Natural killer cell treated with Interleukin-12 subunit alpha and Interleukin-12 subunit beta and Interleukin-15 and Interleukin-18, amount 100 ng/mL, for 72 hours (primary cell): ENCODE results near the gene DLG2. TPM values are rescaled to one million over a fixed set of nuclear protein-coding genes. Genes with fewer than 3 reads are reported as not detected.

Experiments
- ATAC-seq, 2 donors: fragments of 150-1000 bp; cut with Tn5 transposase in 1 of 2; sonication (Bioruptor Pico), chemical (Tn5 transposase) in 1 of 2; 2 replicates each; pipeline ENCODE4 v1.10.0; 2021
- DNase-seq: peaks from one replicate; pipeline ENCODE4 v3.0.0; 2022; ENCODE audit warnings: low spot score
- H3K27ac Mint-ChIP-seq, 2 donors: 1 replicate in 1 of 2; 2 replicates in 1 of 2; pipeline ENCODE4 v1.8.0; 2022; ENCODE audit warnings: mixed read lengths in 2 of 2, mild to moderate bottlenecking in 1 of 2, moderate library complexity in 1 of 2
- H3K27me3 Mint-ChIP-seq, 2 donors: 1 replicate in 1 of 2; 2 replicates in 1 of 2; pipeline ENCODE4 v1.8.0; 2022; ENCODE audit warnings: mixed read lengths in 2 of 2
- H3K36me3 Mint-ChIP-seq: one replicate; pipeline ENCODE4 v1.8.0; 2022; ENCODE audit warnings: mixed read lengths
- H3K4me1 Mint-ChIP-seq, 2 donors: 1 replicate in 1 of 2; 2 replicates in 1 of 2; pipeline ENCODE4 v1.8.0; 2022; ENCODE audit warnings: low read depth in 2 of 2, mixed read lengths in 2 of 2, mild to moderate bottlenecking in 1 of 2
- H3K4me3 Mint-ChIP-seq: one replicate; pipeline ENCODE4 v1.8.0; 2022; ENCODE audit warnings: mixed read lengths
- H3K9me3 Mint-ChIP-seq: 2 replicates; pipeline ENCODE4 v1.8.0; 2022; ENCODE audit warnings: mixed read lengths
- total RNA-seq, 2 donors: library from RNA; stranded (reverse); gene quantifications; one replicate each; pipeline ENCODE4 v1.2.3, GENCODE V29; 2022

DLG2 gene
- total RNA-seq, 2 donors from 2014 or later: 1.1 to 1.7 TPM

DNA sequence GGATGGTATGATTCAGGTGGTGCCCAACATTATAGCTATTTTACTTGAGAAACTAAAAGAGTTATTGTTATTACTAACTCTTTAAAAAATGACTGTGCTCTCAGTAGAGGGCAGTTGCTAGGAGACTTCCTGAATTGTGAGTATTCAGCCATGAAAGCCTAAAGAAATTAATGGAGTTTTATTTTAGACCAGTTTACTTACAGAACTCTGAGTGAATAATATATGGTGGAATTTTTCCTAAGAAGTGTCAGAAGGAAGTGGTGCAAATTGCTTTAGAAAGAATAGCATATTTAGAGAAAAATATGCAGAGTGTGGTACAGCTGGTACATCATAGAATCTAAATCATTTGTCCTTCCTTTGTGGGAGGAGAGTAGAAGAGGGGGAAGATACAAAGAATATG lies 1651.1 kb downstream of the DLG2 start:
- Mint-ChIP-seq H3K4me1 (no peaks in the 10 kb centered on the region), H3K4me3 (no peak overlapping the region), H3K27ac (no peak overlapping the region), H3K27me3 (no peaks in the 10 kb centered on the region), H3K9me3 (peaks cover 9% of the 10 kb centered on the region), H3K36me3 (no peaks in the 10 kb centered on the region)
- no peak for ATAC-seq
- DNase-seq: no peak

- no peak overlapping the region for H3K27ac Mint-ChIP-seq
- ATAC-seq (no peak), DNase-seq (no peak)
- H3K27me3 Mint-ChIP-seq: no peaks in the 10 kb centered on the region
- peaks cover 5% of the 10 kb centered on the region for H3K9me3 Mint-ChIP-seq
- H3K36me3 Mint-ChIP-seq: no peaks in the 10 kb centered on the region
- no peak overlapping the region for H3K4me3 Mint-ChIP-seq
- no peaks in the 10 kb centered on the region for H3K4me1 Mint-ChIP-seq
Observed at GRCh38 chr11:83972536-83972935, 1654.6 kb downstream of the DLG2 start.

DNA sequence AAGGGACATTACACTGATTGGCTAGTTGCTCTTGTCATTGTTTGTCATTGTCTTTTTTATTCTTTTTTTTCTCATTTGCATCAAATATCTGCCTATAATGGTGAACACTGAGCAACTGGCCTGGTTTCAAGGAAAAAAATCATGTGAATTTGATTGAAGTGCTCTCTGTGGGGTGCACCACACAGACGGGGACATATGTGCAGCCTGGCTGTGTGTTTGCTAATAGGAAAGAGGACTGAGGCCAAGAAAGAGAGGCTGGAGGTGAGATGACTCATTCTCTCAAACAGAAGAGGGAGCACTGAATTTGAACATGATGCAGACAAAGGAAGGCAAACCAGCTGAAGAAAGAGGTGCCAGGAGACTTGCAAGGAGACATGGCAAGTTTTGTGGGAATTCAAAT lies 1656.1 kb downstream of the DLG2 start:
- Mint-ChIP-seq H3K27ac (no peak overlapping the region), H3K4me1 (no peaks in the 10 kb centered on the region), H3K36me3 (no peaks in the 10 kb centered on the region), H3K9me3 (peaks cover under 1% of the 10 kb centered on the region), H3K27me3 (no peaks in the 10 kb centered on the region), H3K4me3 (no peak overlapping the region)
- ATAC-seq (no peak), DNase-seq (no peak)

- no peak overlapping the region for H3K27ac Mint-ChIP-seq
- H3K4me1 Mint-ChIP-seq: no peaks in the 10 kb centered on the region
- no peaks in the 10 kb centered on the region for H3K36me3 Mint-ChIP-seq
- H3K4me3 Mint-ChIP-seq: no peak overlapping the region
- no peak for ATAC-seq
- DNase-seq: no peak
- no peaks in the 10 kb centered on the region for H3K9me3 Mint-ChIP-seq
- H3K27me3 Mint-ChIP-seq: no peaks in the 10 kb centered on the region
Observed at GRCh38 chr11:83970061-83970671, 1657.0 kb downstream of the DLG2 start.

- Mint-ChIP-seq H3K9me3 (peaks cover 7% of the 10 kb centered on the region), H3K27ac (no peak overlapping the region), H3K4me3 (no peak overlapping the region), H3K4me1 (no peaks in the 10 kb centered on the region), H3K27me3 (no peaks in the 10 kb centered on the region), H3K36me3 (no peaks in the 10 kb centered on the region)
- ATAC-seq (no peak), DNase-seq (no peak)
Observed at GRCh38 chr11:83957038-83957900, 1669.9 kb downstream of the DLG2 start.

GRCh38 chr11:83956119-83956697 lies 1670.9 kb downstream of the DLG2 start:
- Mint-ChIP-seq H3K27me3 (no peaks in the 10 kb centered on the region), H3K36me3 (no peaks in the 10 kb centered on the region), H3K4me3 (no peak overlapping the region), H3K4me1 (no peaks in the 10 kb centered on the region), H3K9me3 (peaks cover 10% of the 10 kb centered on the region), H3K27ac (no peak overlapping the region)
- DNase-seq (no peak), ATAC-seq (peak in 1 of 2 donors; percentile 56)

- no peaks in the 10 kb centered on the region for H3K27me3 Mint-ChIP-seq
- H3K27ac Mint-ChIP-seq: no peak overlapping the region
- H3K36me3 Mint-ChIP-seq: no peaks in the 10 kb centered on the region
- no peak for ATAC-seq
- no peaks in the 10 kb centered on the region for H3K4me1 Mint-ChIP-seq
- H3K9me3 Mint-ChIP-seq: peaks cover 8% of the 10 kb centered on the region
- no peak for DNase-seq
- no peak overlapping the region for H3K4me3 Mint-ChIP-seq
Observed at GRCh38 chr11:83954780-83955179, 1672.4 kb downstream of the DLG2 start.

DNA sequence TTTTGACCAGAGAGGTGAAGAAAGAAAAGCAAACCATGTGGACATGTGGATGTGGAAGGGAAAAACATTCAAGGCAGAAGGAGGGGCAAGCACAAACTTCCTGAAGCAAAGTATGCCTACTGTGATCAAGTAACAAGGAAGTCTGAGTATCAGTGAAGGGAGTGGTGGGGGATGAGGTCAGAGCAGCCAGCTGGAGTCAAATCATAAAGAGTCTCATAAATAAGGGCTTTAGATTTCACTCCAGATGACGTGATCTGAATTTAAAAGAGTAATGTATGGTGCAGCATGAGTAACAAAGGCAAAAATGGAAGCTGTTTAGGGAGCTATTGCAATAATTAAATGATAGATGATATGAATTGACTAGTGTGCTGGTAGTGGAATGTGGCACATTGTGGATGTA lies 1675.6 kb downstream of the DLG2 start:
- DNase-seq: no peak
- H3K9me3 Mint-ChIP-seq: peaks cover 4% of the 10 kb centered on the region

GRCh38 chr11:83948200-83948599 lies 1678.9 kb downstream of the DLG2 start:
- Mint-ChIP-seq H3K36me3 (no peaks in the 10 kb centered on the region), H3K4me3 (no peak overlapping the region), H3K27me3 (no peaks in the 10 kb centered on the region), H3K27ac (no peak overlapping the region), H3K4me1 (no peaks in the 10 kb centered on the region), H3K9me3 (peaks cover 12% of the 10 kb centered on the region)
- no peak for ATAC-seq
- no peak for DNase-seq

More for the DNA sequence above, 1675.6 kb downstream of the DLG2 start:
- Mint-ChIP-seq H3K36me3 (no peaks in the 10 kb centered on the region), H3K27me3 (no peaks in the 10 kb centered on the region), H3K4me1 (no peaks in the 10 kb centered on the region), H3K4me3 (no peak overlapping the region), H3K27ac (no peak overlapping the region)
- no peak for ATAC-seq

- Mint-ChIP-seq H3K4me1 (no peaks in the 10 kb centered on the region), H3K27ac (no peak overlapping the region), H3K27me3 (no peaks in the 10 kb centered on the region), H3K9me3 (peaks cover 8% of the 10 kb centered on the region), H3K4me3 (no peak overlapping the region), H3K36me3 (no peaks in the 10 kb centered on the region)
- no peak for ATAC-seq
- DNase-seq: no peak
Observed at GRCh38 chr11:83945976-83946375, 1681.2 kb downstream of the DLG2 start.

DNA sequence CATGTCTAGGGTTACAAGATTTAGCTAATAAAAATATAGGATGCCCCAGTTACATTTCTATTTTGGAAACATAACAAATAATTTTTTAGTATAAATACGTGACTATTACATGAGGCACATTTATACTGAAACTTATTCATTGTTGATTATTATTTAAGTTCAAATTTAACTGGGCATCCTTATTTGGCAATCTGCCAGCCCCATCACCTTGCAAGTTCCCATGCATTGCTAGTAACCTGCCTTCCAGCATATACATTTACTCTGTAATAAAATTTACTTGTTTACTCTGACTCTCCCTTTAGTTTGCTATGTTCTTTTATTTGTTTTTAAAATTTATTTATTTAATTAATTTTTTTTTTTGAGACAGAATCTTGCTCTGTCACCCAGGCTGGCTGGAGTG lies 1686.1 kb downstream of the DLG2 start:
- Mint-ChIP-seq H3K4me1 (no peaks in the 10 kb centered on the region), H3K4me3 (no peak overlapping the region), H3K9me3 (peaks cover 20% of the 10 kb centered on the region), H3K27me3 (no peaks in the 10 kb centered on the region), H3K27ac (no peak overlapping the region), H3K36me3 (no peaks in the 10 kb centered on the region)
- DNase-seq: no peak
- ATAC-seq: no peak

DNA sequence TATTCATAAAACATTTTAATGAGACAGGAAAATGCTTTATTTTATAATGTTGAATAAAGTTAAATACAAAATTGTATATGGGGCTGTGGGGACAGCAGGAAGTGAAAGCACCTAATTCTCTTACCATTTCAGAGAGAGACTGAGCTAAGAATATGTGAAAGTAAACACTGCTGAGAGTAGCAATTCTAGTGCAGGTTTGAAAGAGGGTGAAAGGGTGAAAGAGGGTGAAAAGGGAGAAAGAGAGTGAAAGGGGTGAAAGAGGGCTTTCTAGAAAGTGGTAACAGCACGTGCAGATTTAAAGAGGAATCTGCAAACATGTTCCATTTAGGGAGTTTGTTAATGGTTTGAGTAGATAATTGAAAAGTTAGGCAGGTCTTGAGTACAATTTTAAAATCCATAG lies 1689.0 kb downstream of the DLG2 start:
- H3K27me3 Mint-ChIP-seq: no peaks in the 10 kb centered on the region
- peaks cover 16% of the 10 kb centered on the region for H3K9me3 Mint-ChIP-seq
- no peak for ATAC-seq
- H3K4me3 Mint-ChIP-seq: no peak overlapping the region
- no peak overlapping the region for H3K27ac Mint-ChIP-seq
- no peaks in the 10 kb centered on the region for H3K4me1 Mint-ChIP-seq
- H3K36me3 Mint-ChIP-seq: no peaks in the 10 kb centered on the region
- no peak for DNase-seq

DNA sequence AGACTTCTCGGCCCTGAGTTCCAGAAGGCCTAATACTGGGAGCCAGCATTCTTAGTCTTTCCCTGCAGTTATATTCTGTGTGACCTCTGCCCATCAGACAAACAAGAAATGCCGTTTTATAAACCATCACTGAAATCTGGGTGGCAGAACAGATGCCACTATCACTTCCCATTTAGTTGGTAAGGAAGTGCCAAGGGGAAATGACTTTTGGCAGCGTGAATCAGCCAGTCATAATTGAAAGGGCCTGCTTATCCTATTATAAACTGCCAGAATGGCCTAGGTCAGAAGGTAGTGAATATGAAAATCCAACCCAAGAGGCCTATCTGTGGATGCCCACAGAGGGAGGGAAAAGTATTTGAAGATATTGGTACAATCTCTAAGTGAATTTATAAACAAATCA lies 1694.1 kb downstream of the DLG2 start:
- DNase-seq: no peak
- ATAC-seq: no peak
- H3K27ac Mint-ChIP-seq: no peak overlapping the region
- peaks cover 12% of the 10 kb centered on the region for H3K9me3 Mint-ChIP-seq
- H3K36me3 Mint-ChIP-seq: no peaks in the 10 kb centered on the region
- no peak overlapping the region for H3K4me3 Mint-ChIP-seq
- H3K4me1 Mint-ChIP-seq: no peaks in the 10 kb centered on the region
- no peaks in the 10 kb centered on the region for H3K27me3 Mint-ChIP-seq

GRCh38 chr11:83927422-83927821 lies 1699.7 kb downstream of the DLG2 start:
- Mint-ChIP-seq H3K9me3 (peaks cover 9% of the 10 kb centered on the region), H3K27ac (no peak overlapping the region), H3K4me1 (no peaks in the 10 kb centered on the region), H3K36me3 (peaks cover 6% of the 10 kb centered on the region), H3K4me3 (no peak overlapping the region), H3K27me3 (no peaks in the 10 kb centered on the region)
- DNase-seq: no peak
- ATAC-seq: no peak
